ENCODE data around the gene FANCC. TPM values are rescaled to one million over a fixed set of nuclear protein-coding genes. Genes with fewer than 3 reads are reported as not detected.

Gene FANCC
- total and polyA plus RNA-seq, 2 of the 13 experiments (the other 11 are each of a cell fraction or from before 2014, with no cell fraction given): 7.4 to 8.6 TPM

DNA sequence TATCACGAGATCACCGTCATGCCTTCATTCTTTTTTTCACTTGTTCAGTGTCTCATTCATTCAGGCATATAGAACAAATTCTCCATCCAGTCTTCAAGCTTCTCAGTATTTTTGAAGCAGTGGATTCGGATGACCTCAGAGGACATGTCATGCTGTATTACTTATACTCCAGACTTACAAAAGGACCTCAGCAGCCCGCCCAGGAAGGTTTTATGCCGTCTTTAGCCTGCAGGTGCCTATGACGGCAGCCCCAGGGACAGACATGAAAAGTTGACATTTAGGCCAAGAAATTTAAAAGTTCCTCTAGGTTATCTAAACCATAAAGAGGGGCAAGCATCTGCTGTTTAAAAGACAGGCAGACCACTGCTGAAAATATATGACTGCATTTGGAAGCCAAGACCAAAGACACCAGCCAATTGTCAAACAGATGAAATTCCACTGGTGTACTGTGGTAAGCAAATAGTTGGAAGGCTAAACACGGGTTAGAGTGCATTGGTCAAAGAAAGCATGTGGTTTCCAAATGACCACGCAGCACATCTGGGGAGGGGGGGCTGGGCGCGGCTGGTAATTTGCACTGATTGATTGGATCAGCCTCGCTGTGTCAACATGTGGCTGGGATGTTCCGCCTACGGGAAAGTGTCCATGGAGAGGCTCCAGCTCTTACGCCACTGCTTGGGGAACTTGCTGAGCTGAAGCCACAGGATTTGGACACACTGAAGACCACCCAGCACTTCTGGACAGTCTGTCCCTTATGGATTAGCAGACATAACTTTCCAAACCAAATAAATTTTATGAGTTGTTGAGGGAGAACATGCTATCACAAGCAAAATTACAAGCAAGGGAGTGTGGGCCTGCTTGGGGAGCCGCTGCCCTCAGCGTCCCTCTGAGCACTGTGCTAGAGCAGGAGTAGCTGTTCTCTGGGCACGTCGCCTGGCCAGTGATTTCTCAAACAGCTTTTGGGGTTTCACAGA lies 173.6 kb downstream of the FANCC start (continued):
- TF ChIP-seq, protein P1, sequence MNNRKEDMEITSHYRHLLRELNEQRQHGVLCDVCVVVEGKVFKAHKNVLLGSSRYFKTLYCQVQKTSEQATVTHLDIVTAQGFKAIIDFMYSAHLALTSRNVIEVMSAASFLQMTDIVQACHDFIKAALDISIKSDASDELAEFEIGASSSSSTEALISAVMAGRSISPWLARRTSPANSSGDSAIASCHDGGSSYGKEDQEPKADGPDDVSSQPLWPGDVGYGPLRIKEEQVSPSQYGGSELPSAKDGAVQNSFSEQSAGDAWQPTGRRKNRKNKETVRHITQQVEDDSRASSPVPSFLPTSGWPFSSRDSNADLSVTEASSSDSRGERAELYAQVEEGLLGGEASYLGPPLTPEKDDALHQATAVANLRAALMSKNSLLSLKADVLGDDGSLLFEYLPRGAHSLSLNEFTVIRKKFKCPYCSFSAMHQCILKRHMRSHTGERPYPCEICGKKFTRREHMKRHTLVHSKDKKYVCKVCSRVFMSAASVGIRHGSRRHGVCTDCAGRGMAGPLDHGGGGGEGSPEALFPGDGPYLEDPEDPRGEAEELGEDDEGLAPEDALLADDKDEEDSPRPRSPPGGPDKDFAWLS (CRISPR knock-in tag; IDR thresholded peaks at IDR 0.05; ENCODE audit: borderline replicate concordance): no peak
- TF ChIP-seq KLF9 (CRISPR knock-in tag; IDR thresholded peaks at IDR 0.05; ENCODE audit: low read depth) (no peak), SIX1 (CRISPR knock-in tag; IDR thresholded peaks at IDR 0.05; ENCODE audit: borderline replicate concordance) (no peak), ZNF558 (CRISPR knock-in tag; IDR thresholded peaks at IDR 0.05; ENCODE audit: borderline replicate concordance) (no peak), ZNF256 (CRISPR knock-in tag; conservative IDR thresholded peaks at IDR 0.05) (no peak), PLRG1 (conservative IDR thresholded peaks at IDR 0.05) (no peak), EHMT2 (IDR thresholded peaks at IDR 0.05; ENCODE audit: borderline replicate concordance, low read depth, low read length) (no peak; the same call in 1 of the 2 replicates), ZNF274 (CRISPR knock-in tag; IDR thresholded peaks at IDR 0.05) (no peak), CEBPB (IDR thresholded peaks at IDR 0.05; ENCODE audit: borderline replicate concordance, low read depth, low read length) (peak; percentile 42; the same call in 1 of the 2 replicates), TBX3 (IDR thresholded peaks at IDR 0.05; ENCODE audit: borderline replicate concordance) (no peak), ZFY (CRISPR knock-in tag; IDR thresholded peaks at IDR 0.05) (no peak), ADNP (CRISPR knock-in tag; IDR thresholded peaks at IDR 0.05) (no peak), ISL2 (CRISPR knock-in tag; IDR thresholded peaks at IDR 0.05) (no peak), ELF4 (CRISPR knock-in tag; IDR thresholded peaks at IDR 0.05; ENCODE audit: borderline replicate concordance) (no peak), HNRNPH1 (optimal IDR thresholded peaks at IDR 0.05; ENCODE audit: low read depth, low read length) (no peak)
- TF ChIP-seq, protein P2, sequence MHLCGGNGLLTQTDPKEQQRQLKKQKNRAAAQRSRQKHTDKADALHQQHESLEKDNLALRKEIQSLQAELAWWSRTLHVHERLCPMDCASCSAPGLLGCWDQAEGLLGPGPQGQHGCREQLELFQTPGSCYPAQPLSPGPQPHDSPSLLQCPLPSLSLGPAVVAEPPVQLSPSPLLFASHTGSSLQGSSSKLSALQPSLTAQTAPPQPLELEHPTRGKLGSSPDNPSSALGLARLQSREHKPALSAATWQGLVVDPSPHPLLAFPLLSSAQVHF (CRISPR knock-in tag; IDR thresholded peaks at IDR 0.05): no peak
- TF ChIP-seq, protein P3, sequence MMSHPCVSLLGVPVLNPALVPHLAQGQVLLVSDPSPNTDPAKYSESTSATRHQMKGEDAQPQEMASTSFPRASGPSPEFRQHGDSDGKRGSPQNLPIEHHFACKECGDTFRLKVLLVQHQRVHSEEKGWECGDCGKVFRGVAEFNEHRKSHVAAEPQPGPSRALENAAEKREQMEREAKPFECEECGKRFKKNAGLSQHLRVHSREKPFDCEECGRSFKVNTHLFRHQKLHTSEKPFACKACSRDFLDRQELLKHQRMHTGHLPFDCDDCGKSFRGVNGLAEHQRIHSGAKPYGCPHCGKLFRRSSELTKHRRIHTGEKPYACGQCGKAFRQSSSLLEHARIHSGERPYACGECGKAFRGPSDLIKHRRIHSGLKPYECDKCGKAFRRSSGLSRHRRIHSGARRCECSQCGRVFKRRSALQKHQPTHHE (CRISPR knock-in tag; IDR thresholded peaks at IDR 0.05; ENCODE audit: borderline replicate concordance): no peak
- TF ChIP-seq, protein P4, sequence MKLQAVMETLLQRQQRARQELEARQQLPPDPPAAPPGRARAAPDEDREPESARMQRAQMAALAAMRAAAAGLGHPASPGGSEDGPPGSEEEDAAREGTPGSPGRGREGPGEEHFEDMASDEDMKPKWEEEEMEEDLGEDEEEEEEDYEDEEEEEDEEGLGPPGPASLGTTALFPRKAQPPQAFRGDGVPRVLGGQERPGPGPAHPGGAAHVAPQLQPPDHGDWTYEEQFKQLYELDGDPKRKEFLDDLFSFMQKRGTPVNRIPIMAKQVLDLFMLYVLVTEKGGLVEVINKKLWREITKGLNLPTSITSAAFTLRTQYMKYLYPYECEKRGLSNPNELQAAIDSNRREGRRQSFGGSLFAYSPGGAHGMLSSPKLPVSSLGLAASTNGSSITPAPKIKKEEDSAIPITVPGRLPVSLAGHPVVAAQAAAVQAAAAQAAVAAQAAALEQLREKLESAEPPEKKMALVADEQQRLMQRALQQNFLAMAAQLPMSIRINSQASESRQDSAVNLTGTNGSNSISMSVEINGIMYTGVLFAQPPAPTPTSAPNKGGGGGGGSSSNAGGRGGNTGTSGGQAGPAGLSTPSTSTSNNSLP (IDR thresholded peaks at IDR 0.05; ENCODE audit: low read depth, low read length): peak; percentile 16; the same call in 1 of the 2 replicates
